Measurements from ENCODE around the gene RGS10.

DNA sequence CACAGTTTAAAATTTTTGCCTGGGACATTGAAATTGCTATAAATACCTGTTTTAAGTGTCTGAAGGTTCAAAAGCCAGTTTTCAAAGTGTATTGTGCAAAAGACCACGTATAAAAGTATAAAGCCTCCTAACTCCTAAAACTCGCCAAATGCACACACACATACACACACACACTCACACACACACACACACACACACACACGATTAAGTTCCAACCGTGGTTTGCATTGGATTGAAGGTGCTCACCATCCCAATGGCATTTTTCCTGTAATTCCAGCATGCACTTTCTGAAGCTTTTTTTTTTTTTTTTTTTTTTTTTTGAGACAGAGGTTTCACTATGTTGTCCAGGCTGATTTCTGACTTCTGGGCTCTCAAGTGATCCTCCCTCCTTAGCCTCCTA is 2.8 kb upstream of the RGS10 start:
- TF ChIP-seq CTCF (conservative IDR thresholded peaks at IDR 0.05) (no peak), EZH2 (IDR thresholded peaks at IDR 0.05; ENCODE audit: low read depth) (no peak)
